OCI-LY7 (cell line): ENCODE measurements around the gene RFFL. TPM values are rescaled to one million over a fixed set of nuclear protein-coding genes. Genes with fewer than 3 reads are reported as not detected.

Source experiments
- BruUV-seq: library from RNA; stranded (reverse); fragments of 400-500 nt; replicated peaks from 2 replicates; lab custom pipeline; 2021; lab: Mats Ljungman, UMichigan
- CTCF ChIA-PET: fragments of 300-600 bp; sonication (Branson Sonifier 250); formaldehyde crosslinking; loops from one replicate; lab custom pipeline; 2022; ENCODE audit warnings: antibody characterized with exemption; ENCODE audit not compliant: unreplicated experiment; lab: Charles Lee
- POLR2A ChIA-PET: fragments of 300-600 bp; sonication (Branson Sonifier 250); formaldehyde crosslinking; loops from one replicate; lab custom pipeline; 2022; ENCODE audit warnings: antibody characterized with exemption; lab: Charles Lee
- DNase-seq: peaks from one replicate; pipeline ENCODE4 v3.0.0-alpha.2; 2015; ENCODE audit warnings: low spot score
- H2AFZ ChIP-seq: fragments of 200-600 bp; sonication (generic), shearing (Covaris generic); 2 replicates; pipeline ENCODE4 v1.6.1; 2014; ENCODE audit warnings: mild to moderate bottlenecking, antibody characterized with exemption, low read length, moderate library complexity
- H3K27ac ChIP-seq: fragments of 200-600 bp; sonication (generic); 2 replicates; pipeline ENCODE4 v1.5.1; 2014; ENCODE audit warnings: mixed run types, low read depth, mild to moderate bottlenecking, moderate library complexity, low read length, inconsistent platforms; ENCODE audit not compliant: poor library complexity, severe bottlenecking
- H3K36me3 ChIP-seq: fragments of 200-600 bp; sonication (generic); 2 replicates; pipeline ENCODE4 v1.6.1; 2014; ENCODE audit warnings: mild to moderate bottlenecking, antibody characterized with exemption, low read length, moderate library complexity, mixed read lengths; ENCODE audit not compliant: insufficient read depth
- H3K4me1 ChIP-seq: fragments of 200-600 bp; sonication (generic); 2 replicates; pipeline ENCODE4 v1.5.1; 2014; ENCODE audit warnings: mild to moderate bottlenecking, low read length; ENCODE audit not compliant: insufficient read depth, poor library complexity, severe bottlenecking
- H3K4me2 ChIP-seq: fragments of 200-600 bp; sonication (generic); 2 replicates; pipeline ENCODE4 v1.6.1; 2014; ENCODE audit warnings: mild to moderate bottlenecking, low read length
- H3K4me3 ChIP-seq: fragments of 200-600 bp; sonication (generic); 2 replicates; pipeline ENCODE4 v1.5.1; 2014; ENCODE audit warnings: mild to moderate bottlenecking, low read depth, low read length; ENCODE audit not compliant: poor library complexity, severe bottlenecking
- H3K79me2 ChIP-seq: fragments of 200-600 bp; sonication (generic); 2 replicates; pipeline ENCODE4 v1.6.1; 2016; ENCODE audit warnings: low read depth, mild to moderate bottlenecking, low read length, moderate library complexity, mixed read lengths; ENCODE audit not compliant: insufficient read depth
- H3K9me2 ChIP-seq: fragments of 200-600 bp; sonication (generic); 2 replicates; pipeline ENCODE4 v1.6.1; 2016; ENCODE audit warnings: mild to moderate bottlenecking, low read length, mixed read lengths; ENCODE audit not compliant: insufficient read depth
- H3K9me3 ChIP-seq: fragments of 200-600 bp; sonication (generic); 2 replicates; pipeline ENCODE4 v1.6.1; 2014; ENCODE audit warnings: mild to moderate bottlenecking, mixed run types, low read length, mixed read lengths
- H4K20me1 ChIP-seq: fragments of 200-600 bp; sonication (generic); 2 replicates; pipeline ENCODE4 v1.6.1; 2014; ENCODE audit warnings: mild to moderate bottlenecking, antibody characterized with exemption, low read length, moderate library complexity, mixed read lengths; ENCODE audit not compliant: insufficient read depth
- CTCF ChIP-seq: fragments of 200-600 bp; sonication (generic); conservative IDR thresholded peaks from 2 replicates; pipeline ENCODE4 v1.5.1; 2014; ENCODE audit warnings: mild to moderate bottlenecking, antibody characterized with exemption, low read length, moderate library complexity, mixed read lengths
- EZH2phosphoT487 ChIP-seq: fragments of 200-600 bp; sonication (generic); IDR thresholded peaks from 2 replicates; pipeline ENCODE4 v1.6.1; 2018; ENCODE audit warnings: low read depth, borderline replicate concordance, mild to moderate bottlenecking, mixed run types, antibody characterized with exemption, low read length, moderate library complexity, mixed read lengths
- intact Hi-C: fragments of 100-400 bp; cut with micrococcal nuclease; formaldehyde crosslinking; loops from one replicate; pipeline ENCODE4 v1.10.0; 2022; ENCODE audit not compliant: unreplicated experiment
- total RNA-seq, 2 experiments: library from RNA; depleted of rRNA in 1 of 2; stranded (reverse); fragments of >200 nt in 1 of 2; shearing (Covaris generic) in 1 of 2; gene quantifications; 2 replicates each; pipeline ENCODE4 v1.2.3, GENCODE V29; 2014 to 2022

Gene RFFL
- total RNA-seq, 2 experiments from 2014 or later = 15.6 to 16.1 TPM

DNA sequence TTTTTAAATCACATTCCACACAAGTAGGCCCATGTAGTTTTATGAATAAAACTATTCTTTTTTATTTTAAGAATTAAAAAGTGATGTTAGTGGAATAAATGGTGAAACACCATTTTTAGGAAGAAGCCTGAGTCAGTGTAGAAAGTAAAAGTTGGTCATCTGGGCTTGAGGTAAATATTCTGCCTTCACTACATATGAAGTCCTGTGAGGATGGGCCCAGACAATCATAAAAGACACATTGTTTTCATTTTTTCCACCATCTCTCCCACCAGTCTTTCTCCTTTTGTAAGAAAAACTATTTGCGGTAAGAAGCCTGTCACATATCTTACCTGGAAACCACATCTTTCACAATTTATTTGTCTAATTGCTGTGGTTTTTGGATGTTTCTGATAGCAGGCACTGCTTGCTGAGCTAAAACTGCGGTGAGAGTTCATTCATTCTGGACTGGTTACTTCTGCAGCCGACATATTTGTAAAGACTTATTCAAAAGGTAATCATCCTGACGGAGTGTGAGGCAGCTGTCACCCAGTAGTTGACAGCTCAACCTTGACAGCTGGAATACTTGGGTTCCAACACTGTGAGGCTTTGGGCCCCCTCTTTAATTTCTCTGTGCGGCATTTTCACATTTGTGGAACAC lies 10.6 kb upstream of the RFFL start:
- no peak overlapping the region for H3K4me2 ChIP-seq
- no peak overlapping the region for H3K27ac ChIP-seq
- ChIA-PET POLR2A (no interaction called here), CTCF (no interaction called here)
- no peaks in the 10 kb centered on the region for H3K79me2 ChIP-seq
- H2AFZ ChIP-seq = no peak overlapping the region
- H3K4me1 ChIP-seq = peaks cover 6% of the 10 kb centered on the region
- no peaks in the 10 kb centered on the region for H3K9me2 ChIP-seq
- BruUV-seq = no TSS peak
- intact Hi-C loops = no loop called here
- H4K20me1 ChIP-seq = 0 out of 2 replicates have a peak, but pooled peaks cover 4% of the 10 kb centered on the region
- no peaks in the 10 kb centered on the region for H3K36me3 ChIP-seq
- H3K9me3 ChIP-seq = no peaks in the 10 kb centered on the region
- no peak for DNase-seq
- H3K4me3 ChIP-seq = no peak overlapping the region
- TF ChIP-seq CTCF (no peak), EZH2phosphoT487 (no peak)

DNA sequence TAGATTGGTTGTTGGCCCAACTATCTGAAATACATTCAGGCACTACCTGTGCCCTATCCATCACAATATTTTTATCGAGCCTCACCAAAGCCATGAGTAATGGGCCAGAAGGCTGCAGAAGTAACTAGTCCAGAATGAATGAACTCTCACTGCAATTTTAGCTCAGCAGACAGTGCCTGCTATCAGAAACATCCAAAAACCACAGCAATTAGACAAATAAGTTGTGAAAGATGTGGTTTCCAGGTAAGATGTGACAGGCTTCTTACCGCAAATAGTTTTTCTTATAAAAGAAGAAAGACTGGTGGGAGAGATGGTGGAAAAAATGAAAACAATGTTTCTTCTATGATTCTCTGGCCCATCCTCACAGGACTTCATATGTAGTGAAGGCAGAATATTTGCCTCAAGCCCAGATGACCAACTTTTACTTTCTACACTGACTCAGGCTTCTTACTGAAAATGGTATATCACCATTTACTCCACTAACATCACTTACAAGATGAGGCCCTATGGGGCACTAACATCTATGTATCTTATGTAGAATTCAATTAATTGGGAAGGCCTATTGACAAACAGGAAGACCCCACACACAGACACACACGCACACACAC lies 9.8 kb upstream of the RFFL start:
- ChIA-PET CTCF (no interaction called here), POLR2A (no interaction called here)
- Histone ChIP-seq H3K4me1 (peaks cover 8% of the 10 kb centered on the region), H3K9me2 (no peaks in the 10 kb centered on the region), H3K4me2 (no peak overlapping the region), H3K36me3 (no peaks in the 10 kb centered on the region), H4K20me1 (0 out of 2 replicates have a peak, but pooled peaks cover 4% of the 10 kb centered on the region), H3K9me3 (no peaks in the 10 kb centered on the region), H3K4me3 (no peak overlapping the region), H3K79me2 (no peaks in the 10 kb centered on the region), H3K27ac (no peak overlapping the region), H2AFZ (no peak overlapping the region)
- DNase-seq = no peak
- no TSS peak for BruUV-seq
- TF ChIP-seq EZH2phosphoT487 = no peak
- TF ChIP-seq CTCF = no peak
- intact Hi-C loops = no loop called here

DNA sequence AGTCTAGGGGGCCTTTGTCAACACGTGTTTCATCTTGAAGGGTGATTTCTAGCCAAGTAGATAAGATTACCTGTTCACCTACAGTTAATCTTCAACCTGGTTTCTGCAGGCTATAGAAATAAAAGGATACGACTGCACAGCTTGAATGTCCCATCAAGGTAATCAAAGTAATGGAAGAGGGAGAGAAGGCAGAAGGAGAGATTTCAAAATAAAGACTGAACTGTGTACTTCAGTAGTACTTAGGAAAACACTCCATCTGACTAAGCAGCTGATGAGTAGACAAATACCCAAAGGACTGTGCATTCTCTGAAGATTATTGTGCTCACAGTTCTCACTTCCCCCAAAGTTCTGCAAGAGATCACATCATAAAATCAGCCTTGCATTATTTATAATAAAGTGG lies 5.8 kb upstream of the RFFL start:
- no peaks in the 10 kb centered on the region for H3K9me2 ChIP-seq
- H3K4me1 ChIP-seq = peaks cover 9% of the 10 kb centered on the region
- H3K4me3 ChIP-seq = no peak overlapping the region
- no peak overlapping the region for H2AFZ ChIP-seq
- DNase-seq = peak; percentile 18
- no peaks in the 10 kb centered on the region for H3K9me3 ChIP-seq
- intact Hi-C loops = no loop called here
- TF ChIP-seq EZH2phosphoT487 (no peak), CTCF (no peak)
- POLR2A ChIA-PET = interaction anchor here (1.3 kb wide), 2 partner anchors 10 to 13 kb away, joined by 4 to 5 read pairs; no protein-coding TSS in a partner anchor
- BruUV-seq = no TSS peak
- 0 out of 2 replicates have a peak, but pooled peaks cover 4% of the 10 kb centered on the region for H4K20me1 ChIP-seq
- no peaks in the 10 kb centered on the region for H3K79me2 ChIP-seq
- CTCF ChIA-PET = no interaction called here
- H3K4me2 ChIP-seq = peak overlapping the region; percentile 15; the same call in 1 of the 2 replicates
- H3K27ac ChIP-seq = no peak overlapping the region
- no peaks in the 10 kb centered on the region for H3K36me3 ChIP-seq
